Measurements from ENCODE around the gene PNMA6E.

- TF ChIP-seq CTCF (IDR thresholded peaks at IDR 0.05; ENCODE audit: extremely low read depth in 1 of 2, insufficient read depth in 1 of 2, low read depth in 1 of 2, low read length in 2 of 2): no peak
- no peak for TF ChIP-seq POLR2A (IDR thresholded peaks at IDR 0.05; ENCODE audit: low read depth, low read length)
- no peak for TF ChIP-seq MAX (IDR thresholded peaks at IDR 0.05; ENCODE audit: insufficient read depth, insufficient read length)
- no peak for TF ChIP-seq POLR2AphosphoS5 (IDR thresholded peaks at IDR 0.05; ENCODE audit: insufficient read depth, low read depth, low read length)
- TF ChIP-seq EZH2 (IDR thresholded peaks at IDR 0.05; ENCODE audit: borderline replicate concordance, low read depth, low read length, severe bottlenecking): no peak
- TF ChIP-seq GATA2 (IDR thresholded peaks at IDR 0.05; ENCODE audit: insufficient read depth, insufficient read length, low read depth, low read length): no peak
- no peak for TF ChIP-seq MYC (IDR thresholded peaks at IDR 0.05; ENCODE audit: low read depth, low read length)
- TF ChIP-seq FOS (IDR thresholded peaks at IDR 0.05; ENCODE audit: borderline replicate concordance, insufficient read depth, low read length): no peak
Measured at GRCh38 chrX:153382563-153383482, 18.3 kb downstream of the PNMA6E start.
